ENCODE data around the gene CHST11.

CHST11 gene

DNA sequence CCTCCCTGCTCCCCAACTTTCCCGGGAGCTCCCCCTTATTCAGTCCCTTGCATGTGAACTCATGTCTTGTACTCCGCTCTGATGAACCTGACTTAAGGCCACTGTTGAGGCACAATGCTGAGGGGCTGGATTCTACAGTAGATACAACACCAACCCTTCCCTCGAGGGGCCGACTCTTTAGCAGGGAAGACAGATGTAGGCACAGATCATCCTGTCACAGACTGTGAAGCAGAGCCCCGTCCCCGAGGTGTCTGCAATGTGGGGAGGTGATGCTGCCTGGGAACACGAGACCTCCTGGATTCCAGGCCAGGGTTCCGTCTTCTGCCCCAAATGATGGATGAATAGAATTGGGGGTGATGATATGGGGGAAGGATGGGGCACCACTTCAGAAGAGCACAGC lies 175.1 kb downstream of the CHST11 start:
- TF ChIP-seq, protein P1, sequence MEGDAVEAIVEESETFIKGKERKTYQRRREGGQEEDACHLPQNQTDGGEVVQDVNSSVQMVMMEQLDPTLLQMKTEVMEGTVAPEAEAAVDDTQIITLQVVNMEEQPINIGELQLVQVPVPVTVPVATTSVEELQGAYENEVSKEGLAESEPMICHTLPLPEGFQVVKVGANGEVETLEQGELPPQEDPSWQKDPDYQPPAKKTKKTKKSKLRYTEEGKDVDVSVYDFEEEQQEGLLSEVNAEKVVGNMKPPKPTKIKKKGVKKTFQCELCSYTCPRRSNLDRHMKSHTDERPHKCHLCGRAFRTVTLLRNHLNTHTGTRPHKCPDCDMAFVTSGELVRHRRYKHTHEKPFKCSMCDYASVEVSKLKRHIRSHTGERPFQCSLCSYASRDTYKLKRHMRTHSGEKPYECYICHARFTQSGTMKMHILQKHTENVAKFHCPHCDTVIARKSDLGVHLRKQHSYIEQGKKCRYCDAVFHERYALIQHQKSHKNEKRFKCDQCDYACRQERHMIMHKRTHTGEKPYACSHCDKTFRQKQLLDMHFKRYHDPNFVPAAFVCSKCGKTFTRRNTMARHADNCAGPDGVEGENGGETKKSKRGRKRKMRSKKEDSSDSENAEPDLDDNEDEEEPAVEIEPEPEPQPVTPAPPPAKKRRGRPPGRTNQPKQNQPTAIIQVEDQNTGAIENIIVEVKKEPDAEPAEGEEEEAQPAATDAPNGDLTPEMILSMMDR (IDR thresholded peaks at IDR 0.05; ENCODE audit: low read depth, low read length), result no peak
- H3K4me3 ChIP-seq (ENCODE audit: low read depth, low read length), result no peak overlapping the region

DNA sequence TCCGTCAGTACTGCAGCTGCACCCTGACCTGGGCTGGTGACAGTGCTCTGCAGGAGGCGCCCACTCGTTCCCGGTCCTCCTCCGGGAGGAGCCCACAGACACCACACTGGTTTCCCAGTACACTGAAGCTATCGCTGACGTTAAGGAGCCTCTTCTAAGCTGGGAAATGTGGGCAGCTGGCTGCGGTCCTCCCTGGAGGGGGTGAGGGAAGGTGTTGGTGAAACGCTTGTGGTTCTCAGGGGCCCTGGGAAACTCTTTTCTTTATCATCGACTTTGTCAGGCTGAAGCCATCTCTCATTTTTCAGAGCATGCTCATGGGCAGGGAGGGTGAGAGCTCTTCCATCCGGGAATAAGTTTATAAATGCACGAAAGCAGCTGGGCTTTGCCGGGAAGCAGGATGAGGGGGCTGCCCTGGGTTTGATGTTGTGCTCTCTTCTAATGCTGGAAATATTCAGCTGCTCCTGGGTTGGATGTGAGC lies 176.0 kb downstream of the CHST11 start:
- TF ChIP-seq, protein P1 (IDR thresholded peaks at IDR 0.05; ENCODE audit: low read depth, low read length), result no peak
- no peak overlapping the region for H3K4me3 ChIP-seq (ENCODE audit: low read depth, low read length)

DNA sequence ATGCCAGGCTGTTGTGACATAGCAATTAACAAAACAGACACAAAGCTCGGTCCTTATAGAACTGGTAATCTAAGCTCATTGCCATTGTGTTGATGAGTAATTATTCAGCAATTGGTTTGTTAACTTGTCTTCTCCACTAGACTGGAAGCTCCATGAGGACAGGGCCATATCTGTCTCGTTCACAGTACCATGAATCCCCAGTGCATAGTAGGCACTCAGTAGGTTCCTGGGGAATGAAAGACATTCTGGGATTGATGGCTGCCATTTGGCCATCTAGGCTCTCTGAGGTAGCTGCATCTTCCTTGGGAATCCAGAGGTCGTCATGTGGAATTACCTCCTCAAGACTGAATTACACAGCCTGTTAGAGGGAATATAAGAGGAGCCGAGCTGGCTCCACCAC lies 177.3 kb downstream of the CHST11 start:
- no peak overlapping the region for H3K4me3 ChIP-seq (ENCODE audit: low read depth, low read length)
- TF ChIP-seq, protein P1 (IDR thresholded peaks at IDR 0.05; ENCODE audit: low read depth, low read length), result no peak

DNA sequence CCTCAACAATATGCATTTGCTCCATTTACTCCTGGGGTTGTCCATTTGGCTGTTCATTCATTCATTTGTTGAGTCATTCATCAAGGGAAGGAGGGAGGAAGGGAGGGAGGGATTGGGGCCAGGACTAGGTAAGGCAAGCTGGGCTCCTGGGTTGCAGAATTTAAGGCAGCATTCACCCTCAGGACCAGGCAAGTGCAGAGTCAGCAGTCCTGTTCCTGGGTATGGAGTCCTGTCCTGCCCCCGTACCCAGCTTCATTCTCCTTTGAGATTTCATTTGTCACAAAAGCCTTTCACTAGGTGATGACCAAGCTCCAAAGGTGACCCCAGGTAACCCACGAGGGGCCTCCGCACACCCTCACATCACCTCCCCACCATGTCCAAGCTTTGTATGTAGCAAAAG lies 178.1 kb downstream of the CHST11 start:
- no peak overlapping the region for H3K4me3 ChIP-seq (ENCODE audit: low read depth, low read length)
- TF ChIP-seq, protein P1 (IDR thresholded peaks at IDR 0.05; ENCODE audit: low read depth, low read length), result no peak

DNA sequence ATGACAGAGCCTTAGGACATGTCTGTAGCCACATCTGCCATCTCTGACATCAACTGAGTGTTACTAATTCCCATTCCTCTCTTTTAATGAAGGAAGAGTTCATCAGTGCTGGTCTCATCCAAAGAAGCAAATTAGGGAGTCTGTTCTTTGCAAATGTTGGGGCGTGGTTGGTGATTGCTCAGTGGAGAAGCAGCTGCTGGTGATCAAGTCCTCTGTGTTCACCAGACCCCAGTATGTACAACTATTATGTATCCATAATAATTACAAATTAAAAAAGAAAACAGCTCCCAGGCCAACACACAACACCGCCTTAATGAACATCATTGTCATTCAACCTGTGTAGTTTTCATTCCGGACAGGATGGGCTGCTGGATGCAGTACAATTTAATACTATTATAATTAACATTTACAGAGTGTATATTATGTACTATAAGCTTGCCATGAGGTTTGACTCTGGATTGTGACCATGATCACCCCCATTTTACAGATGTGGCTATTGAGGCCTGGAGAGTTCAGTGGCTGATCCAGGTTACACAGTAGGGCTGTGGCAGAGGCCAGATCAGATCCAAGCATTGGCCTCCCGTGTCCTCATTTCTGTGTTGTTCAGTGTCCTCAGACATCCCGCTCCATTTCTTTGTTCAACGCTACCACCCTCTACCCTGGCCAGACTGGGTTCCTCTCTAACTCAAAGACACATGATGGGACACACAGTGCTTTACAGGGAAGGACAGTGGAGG lies 179.0 kb downstream of the CHST11 start:
- TF ChIP-seq, protein P1 (IDR thresholded peaks at IDR 0.05; ENCODE audit: low read depth, low read length), result no peak
- H3K4me3 ChIP-seq (ENCODE audit: low read depth, low read length), result no peak overlapping the region

DNA sequence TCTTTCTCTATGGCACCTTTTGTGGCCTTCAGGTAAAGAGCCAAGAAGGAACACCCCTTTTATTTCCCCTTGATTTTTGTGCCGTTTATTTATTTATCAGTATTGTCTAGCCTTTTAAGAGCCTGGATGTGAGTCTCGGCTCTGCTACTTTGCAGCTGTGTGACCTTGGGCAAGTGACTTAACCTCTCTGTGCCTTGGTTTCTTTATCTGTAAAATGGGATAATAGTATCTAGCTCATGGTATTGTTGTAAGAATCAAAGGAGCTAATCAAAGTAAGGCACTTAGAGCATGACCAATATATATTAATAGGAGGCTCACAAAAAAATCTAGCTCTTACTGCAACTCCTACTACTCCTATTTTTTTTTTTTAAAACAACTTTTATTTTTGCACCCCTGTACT lies 179.7 kb downstream of the CHST11 start:
- H3K4me3 ChIP-seq (ENCODE audit: low read depth, low read length), result no peak overlapping the region
- TF ChIP-seq, protein P1 (IDR thresholded peaks at IDR 0.05; ENCODE audit: low read depth, low read length), result no peak

DNA sequence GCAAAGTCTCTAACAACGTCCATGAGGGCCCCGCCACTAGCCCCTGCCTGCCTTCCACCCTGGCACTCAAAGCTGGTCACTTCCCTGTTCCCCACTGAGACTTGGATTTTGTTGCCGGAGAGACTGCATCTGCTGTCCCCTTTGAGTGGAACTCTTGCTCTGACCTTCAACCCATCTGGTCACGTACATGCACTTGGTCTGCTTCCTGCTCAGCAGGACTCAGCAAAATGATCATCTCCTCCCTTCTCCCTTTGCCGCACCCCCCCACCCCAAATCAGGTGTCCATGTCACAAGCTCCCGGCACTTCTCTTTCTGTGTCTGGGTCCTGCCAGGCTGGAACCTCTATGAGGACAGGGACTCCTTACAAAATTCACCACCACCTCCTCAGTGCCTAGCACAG lies 180.9 kb downstream of the CHST11 start:
- no peak overlapping the region for H3K4me3 ChIP-seq (ENCODE audit: low read depth, low read length)
- TF ChIP-seq, protein P1 (IDR thresholded peaks at IDR 0.05; ENCODE audit: low read depth, low read length), result no peak
